GM18526 (cell line): ENCODE measurements around the gene CDH15.

Source experiments
- POLR2A ChIP-seq: IDR thresholded peaks from 3 replicates; pipeline ENCODE4 v1.6.1; 2011; ENCODE audit not compliant: insufficient read length; ENCODE audit errors: extremely low read depth

The CDH15 gene

GRCh38 chr16:89171216-89172170 lies at the start of gene CDH15:
CDH15 (plus strand) TSS chr16:89171748; CDS start chr16:89171832, 84 bp downstream.
- TF ChIP-seq POLR2A, result no peak

GRCh38 chr16:89122322-89122851 lies 49.2 kb upstream of the CDH15 start:
- no peak for TF ChIP-seq POLR2A

- no peak for TF ChIP-seq POLR2A
Measured at GRCh38 chr16:89123001-89123830, 48.3 kb upstream of the CDH15 start.

GRCh38 chr16:89123831-89124100 lies 47.8 kb upstream of the CDH15 start:
- no peak for TF ChIP-seq POLR2A

- no peak for TF ChIP-seq POLR2A
Measured at GRCh38 chr16:89129378-89129777, 42.2 kb upstream of the CDH15 start.

- TF ChIP-seq POLR2A, result no peak
Measured at GRCh38 chr16:89130448-89130847, 41.1 kb upstream of the CDH15 start.

GRCh38 chr16:89131783-89132182 lies 39.8 kb upstream of the CDH15 start:
- no peak for TF ChIP-seq POLR2A

GRCh38 chr16:89132194-89133005 lies 39.1 kb upstream of the CDH15 start:
- TF ChIP-seq POLR2A, result no peak

GRCh38 chr16:89133457-89134127 lies 38.0 kb upstream of the CDH15 start:
- no peak for TF ChIP-seq POLR2A

GRCh38 chr16:89134269-89134668 lies 37.3 kb upstream of the CDH15 start:
- TF ChIP-seq POLR2A, result no peak

GRCh38 chr16:89135166-89135565 lies 36.4 kb upstream of the CDH15 start:
- TF ChIP-seq POLR2A, result no peak

GRCh38 chr16:89135971-89136765 lies 35.4 kb upstream of the CDH15 start:
- no peak for TF ChIP-seq POLR2A

- TF ChIP-seq POLR2A, result no peak
Measured at GRCh38 chr16:89136931-89137330, 34.6 kb upstream of the CDH15 start.
